Stimulated activated CD4-positive, alpha-beta T cell treated with anti-CD3 and anti-CD28 coated beads, Interleukin-2, amount 100 ng/mL, for 24 hours (primary cell): ENCODE data around the gene ACSM2B.
"Not testable (repeated sequence)": the region's sequence is repeated elsewhere in the genome, so short reads cannot be mapped to it uniquely, and the experiment has no call there.

Experiments used
- DNase-seq, 2 donors: peaks; one replicate each; pipeline ENCODE4 v3.0.0-alpha.2; 2020

ACSM2B gene

GRCh38 chr16:20595068-20595467 lies 18.9 kb upstream of the ACSM2B start:
- not testable (repeated sequence) for DNase-seq

DNA sequence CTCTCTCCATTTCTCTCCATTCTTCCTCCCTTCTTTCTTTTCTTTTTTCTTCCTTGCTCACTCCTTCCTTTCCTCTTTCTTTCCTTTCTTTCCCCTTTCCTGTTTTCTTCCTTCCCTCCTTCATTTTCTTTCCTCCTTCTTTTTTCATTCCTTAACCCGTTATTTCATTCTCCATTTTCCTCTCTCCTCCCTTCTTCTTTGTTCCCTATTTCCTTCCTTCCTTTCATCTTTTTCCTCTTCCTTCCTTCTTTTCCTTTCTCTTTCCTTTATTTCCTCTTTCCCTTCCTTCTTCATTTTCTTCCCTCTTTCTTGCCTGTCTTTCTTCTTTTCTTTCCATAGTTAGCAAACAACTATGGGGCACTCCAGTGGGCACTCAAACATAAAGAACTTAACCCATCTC lies 16.6 kb upstream of the ACSM2B start:
- DNase-seq, result not testable (repeated sequence)

DNA sequence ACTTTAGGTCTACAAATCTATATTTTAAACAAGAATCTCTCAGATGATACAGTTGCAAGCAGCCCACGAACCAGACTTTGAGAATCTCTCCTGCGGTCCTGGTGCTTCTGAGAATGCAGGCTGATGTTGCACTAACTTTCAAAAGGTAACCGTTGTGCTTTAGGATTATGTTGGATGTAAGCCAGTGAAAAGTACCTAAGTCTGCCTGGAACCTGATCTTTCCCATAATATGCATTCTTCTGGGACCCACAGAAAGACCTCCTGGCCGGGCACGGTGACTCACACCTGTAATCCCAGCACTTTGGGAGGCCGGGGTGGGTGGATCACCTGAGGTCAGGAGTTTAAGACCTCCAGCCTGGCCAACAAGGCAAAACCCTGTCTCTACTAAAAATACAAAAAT lies 13.3 kb upstream of the ACSM2B start:
- not testable (repeated sequence) for DNase-seq

DNA sequence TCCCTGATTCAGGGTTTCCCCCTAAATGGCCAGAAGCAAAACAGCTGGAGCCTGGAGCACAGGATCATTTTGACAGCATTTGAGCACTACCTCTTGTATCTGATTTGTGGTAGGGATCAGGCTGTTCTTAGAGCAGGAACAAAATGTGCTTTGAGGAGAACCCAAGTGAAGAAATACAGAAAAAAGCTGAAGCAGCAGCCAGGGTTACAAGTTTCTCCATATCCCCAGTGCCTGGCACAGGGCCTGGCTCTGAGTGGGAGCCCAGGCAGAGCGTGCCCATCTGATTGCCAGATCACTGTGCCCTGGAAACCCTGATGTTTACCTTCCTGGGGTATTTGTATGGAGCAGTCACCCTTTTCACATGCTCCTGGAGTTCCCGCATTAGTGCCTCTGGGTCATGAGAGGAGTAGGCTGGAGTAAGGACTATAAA lies 11.5 kb upstream of the ACSM2B start:
- not testable (repeated sequence) for DNase-seq

GRCh38 chr16:20586716-20587115 lies 10.5 kb upstream of the ACSM2B start:
- DNase-seq, result not testable (repeated sequence)

DNA sequence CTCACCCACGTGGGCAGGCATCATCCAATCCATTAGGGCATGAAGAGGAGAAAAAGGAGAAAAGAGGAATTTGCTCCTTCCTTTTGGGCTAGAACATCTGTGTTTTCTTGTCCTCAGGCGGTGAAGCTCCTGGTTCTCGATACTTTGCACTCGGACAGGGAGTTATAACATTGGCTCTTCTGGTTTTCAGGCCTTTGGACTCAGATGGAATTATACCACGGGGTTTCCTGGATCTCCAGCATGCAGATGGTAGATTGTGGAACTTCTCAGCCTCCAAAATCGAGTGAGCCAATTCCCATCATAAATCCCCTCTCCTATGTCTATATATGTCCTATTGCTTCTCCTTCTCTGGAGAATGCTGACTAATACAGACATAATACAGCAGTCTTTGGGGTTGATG lies 9.9 kb upstream of the ACSM2B start:
- not testable (repeated sequence) for DNase-seq

- DNase-seq, result not testable (repeated sequence)
Measured at GRCh38 chr16:20580487-20581259, 4.5 kb upstream of the ACSM2B start.

DNA sequence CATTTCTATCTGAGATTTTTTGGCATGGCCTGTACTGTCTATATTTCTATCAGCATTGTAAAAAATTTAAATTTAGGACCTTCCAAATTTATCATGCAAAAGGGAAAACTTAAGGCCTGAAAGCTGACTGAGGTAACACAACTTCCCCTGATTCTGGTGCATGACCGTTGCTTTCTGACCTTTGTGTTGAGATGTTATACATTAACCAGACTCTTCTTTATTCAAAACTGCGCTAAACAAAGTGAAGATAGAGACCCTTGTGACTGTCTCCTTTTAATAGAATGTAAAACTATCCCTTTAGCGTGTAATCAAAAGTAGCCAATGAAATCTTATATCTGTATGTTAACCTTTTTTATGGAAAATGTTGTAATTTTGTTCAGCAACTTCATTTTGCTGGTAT lies 1.9 kb upstream of the ACSM2B start:
- not testable (repeated sequence) for DNase-seq

DNA sequence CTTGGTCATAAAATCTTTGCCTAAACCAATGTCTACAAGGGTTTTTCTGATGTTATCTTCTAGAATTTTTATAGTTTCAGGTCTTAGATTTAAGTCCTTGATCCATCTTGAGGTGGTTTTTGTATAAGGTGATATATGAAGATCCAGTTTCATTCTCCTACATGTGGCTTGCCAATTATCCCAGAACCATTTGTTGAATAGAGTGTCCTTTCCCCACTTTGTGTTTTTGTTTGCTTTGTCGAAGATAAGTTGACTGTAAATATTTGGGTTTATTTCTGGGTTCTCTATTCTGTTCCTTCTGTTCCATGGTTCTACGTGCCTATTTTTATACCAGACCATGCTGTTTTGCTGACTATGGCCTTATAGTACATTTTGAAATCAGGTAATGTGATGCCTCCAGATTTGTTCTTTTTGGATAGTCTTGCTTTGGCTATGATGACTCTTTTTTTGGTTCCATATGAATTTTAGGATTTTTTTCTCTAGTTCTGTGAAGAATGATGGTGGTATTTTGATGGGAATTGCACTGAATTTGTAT lies 7.0 kb downstream of the ACSM2B start:
- DNase-seq, result not testable (repeated sequence)

- DNase-seq, result no peak
Measured at GRCh38 chr16:20568404-20568803, 7.8 kb downstream of the ACSM2B start.

GRCh38 chr16:20566864-20567263 lies 9.3 kb downstream of the ACSM2B start:
- no peak for DNase-seq

GRCh38 chr16:20565334-20565733 lies 10.8 kb downstream of the ACSM2B start:
- DNase-seq, result not testable (repeated sequence)

DNA sequence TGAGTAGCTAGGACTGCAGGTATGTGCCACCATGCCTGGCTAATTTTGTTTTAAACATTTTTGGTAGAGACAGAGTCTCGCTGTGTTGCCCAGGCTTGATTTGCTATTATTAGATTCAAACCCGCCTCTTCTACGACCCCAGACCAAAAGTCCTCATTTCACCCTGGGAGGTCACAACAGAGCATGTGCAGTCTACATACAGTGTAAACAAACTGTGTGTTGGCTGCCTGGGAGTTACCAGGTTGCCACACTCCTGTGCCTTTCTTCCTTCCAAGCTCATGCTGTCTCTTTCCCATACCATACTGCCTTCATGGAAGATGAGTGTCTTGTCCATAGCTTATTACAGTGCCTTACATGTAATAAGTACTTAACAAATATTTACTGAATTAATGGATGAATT lies 11.9 kb downstream of the ACSM2B start:
- DNase-seq, result not testable (repeated sequence)

- DNase-seq, result not testable (repeated sequence)
Measured at GRCh38 chr16:20555628-20556027, 20.5 kb downstream of the ACSM2B start.

GRCh38 chr16:20554689-20555088 lies 21.5 kb downstream of the ACSM2B start:
- DNase-seq, result peak in 1 of 2 donors; percentile 1

DNA sequence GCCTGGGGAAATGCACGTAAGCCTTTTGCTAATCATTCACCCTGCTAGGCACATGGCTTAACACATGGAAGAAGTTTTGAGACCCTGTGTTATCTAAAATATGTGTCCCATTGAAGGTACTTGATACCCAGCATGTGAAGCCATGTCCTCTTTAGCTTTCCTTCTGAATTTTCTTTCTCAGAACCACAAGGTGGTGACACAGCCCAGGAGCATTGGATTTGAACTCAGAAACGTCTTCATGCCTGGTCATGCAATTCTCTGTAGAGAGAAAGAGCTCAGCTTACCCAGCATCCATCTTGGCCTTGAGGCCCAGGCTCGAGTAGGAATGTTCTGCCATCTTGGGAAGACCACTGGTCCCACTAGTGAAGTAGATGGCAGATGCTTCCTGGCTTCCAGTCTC lies 22.7 kb downstream of the ACSM2B start:
- not testable (repeated sequence) for DNase-seq

GRCh38 chr16:20546951-20547350 lies 29.2 kb downstream of the ACSM2B start:
- not testable (repeated sequence) for DNase-seq

- not testable (repeated sequence) for DNase-seq
Measured at GRCh38 chr16:20546278-20546853, 29.8 kb downstream of the ACSM2B start.

- DNase-seq, result not testable (repeated sequence)
Measured at GRCh38 chr16:20540603-20541316, 35.4 kb downstream of the ACSM2B start.

DNA sequence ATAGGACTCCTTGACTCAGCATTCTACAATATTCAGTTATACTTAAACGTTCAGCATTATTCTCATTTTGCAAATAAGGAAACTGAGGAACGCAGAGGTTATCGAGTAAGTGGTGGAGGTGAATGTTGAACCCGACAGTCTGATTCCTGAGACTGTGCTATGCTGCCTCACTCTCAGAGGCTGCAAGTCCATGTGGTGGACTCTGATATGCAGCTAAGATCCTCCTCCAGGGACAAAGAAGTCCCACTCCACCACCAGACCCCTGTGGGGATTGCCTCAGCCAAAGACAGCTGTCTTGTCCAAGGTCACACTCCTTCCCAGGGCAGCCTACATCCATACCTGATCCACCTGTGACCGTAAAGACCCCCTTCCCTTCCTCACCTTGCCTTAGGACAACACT lies 37.5 kb downstream of the ACSM2B start:
- no peak for DNase-seq

DNA sequence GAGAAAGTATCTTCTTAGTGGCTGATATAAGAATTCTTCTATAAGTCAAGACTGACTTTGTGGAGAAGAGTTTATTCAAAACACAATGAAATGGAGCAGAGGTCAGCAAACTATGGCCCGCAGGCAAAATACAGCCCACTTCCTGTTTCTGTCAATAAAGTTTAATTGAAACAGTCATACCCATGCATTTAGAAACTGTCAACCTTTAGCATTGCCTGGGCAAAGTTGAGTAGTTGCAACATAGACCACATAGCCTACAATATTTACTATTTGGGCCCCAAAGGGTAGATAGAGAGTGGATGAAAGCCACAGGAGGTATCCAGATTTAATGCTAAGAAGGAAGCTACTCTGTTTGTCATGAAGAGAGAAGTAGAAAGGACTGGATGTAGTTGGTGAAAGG lies 38.0 kb downstream of the ACSM2B start:
- DNase-seq, result no peak

GRCh38 chr16:20536669-20537068 lies 39.5 kb downstream of the ACSM2B start:
- DNase-seq, result not testable (repeated sequence)

DNA sequence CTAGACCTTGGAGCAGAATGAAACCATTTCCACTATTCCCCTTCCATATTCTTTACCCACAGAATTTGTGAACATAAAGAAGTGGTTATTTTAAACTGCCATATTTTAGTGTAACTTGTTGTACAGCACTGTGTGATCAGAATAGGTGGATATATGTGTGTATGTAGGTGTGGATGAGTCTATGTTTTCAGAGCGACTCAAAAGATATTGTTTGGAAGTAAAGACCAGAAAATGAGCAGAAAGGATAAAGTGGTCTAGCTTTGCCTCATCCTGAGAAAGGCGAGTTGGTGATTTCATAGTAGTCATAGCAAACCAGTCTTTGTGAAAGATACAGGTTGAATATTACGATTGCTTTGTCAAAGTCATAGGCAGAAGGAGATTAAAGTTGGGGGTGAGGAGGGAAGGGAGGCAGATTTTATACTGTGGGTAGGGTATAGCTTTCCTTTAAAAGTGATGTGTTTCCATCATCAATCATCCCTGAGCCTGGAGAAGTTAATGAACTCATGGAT lies 43.8 kb downstream of the ACSM2B start:
- not testable (repeated sequence) for DNase-seq
